22Rv1 (cell line): ENCODE measurements around the gene PAM16.

Experiments
- ZFX ChIP-seq: fragments of 450-650 bp; IDR thresholded peaks from 2 replicates; pipeline ENCODE4 v1.6.1; 2017; ENCODE audit warnings: antibody characterized with exemption, borderline replicate concordance
- TF ChIP-seq, protein P1 (sequence below): fragments of 450-650 bp; IDR thresholded peaks from 2 replicates; pipeline ENCODE4 v1.5.1; 2017; ENCODE audit warnings: mild to moderate bottlenecking

DNA sequence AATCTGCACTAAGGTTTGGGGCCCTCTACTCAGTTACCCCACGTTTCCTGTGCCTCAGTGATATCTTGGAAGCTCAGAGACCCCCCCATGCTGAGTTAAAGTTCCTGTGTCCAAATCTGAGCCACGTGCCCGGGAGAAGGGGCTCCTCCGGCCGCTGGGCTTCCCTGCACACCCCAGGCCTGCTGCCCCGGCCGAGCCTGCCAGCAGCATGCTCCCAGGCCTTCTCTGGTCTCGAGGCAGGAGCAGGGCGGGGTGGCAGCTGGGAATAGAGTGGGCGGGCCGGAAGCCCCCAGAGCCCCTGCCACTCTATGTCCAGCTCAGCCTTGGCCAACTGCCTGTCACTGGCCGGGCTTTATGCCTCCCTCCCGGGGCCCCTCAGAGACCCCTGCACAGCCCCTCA lies 14.9 kb upstream of the PAM16 start:
- TF ChIP-seq, protein P1, sequence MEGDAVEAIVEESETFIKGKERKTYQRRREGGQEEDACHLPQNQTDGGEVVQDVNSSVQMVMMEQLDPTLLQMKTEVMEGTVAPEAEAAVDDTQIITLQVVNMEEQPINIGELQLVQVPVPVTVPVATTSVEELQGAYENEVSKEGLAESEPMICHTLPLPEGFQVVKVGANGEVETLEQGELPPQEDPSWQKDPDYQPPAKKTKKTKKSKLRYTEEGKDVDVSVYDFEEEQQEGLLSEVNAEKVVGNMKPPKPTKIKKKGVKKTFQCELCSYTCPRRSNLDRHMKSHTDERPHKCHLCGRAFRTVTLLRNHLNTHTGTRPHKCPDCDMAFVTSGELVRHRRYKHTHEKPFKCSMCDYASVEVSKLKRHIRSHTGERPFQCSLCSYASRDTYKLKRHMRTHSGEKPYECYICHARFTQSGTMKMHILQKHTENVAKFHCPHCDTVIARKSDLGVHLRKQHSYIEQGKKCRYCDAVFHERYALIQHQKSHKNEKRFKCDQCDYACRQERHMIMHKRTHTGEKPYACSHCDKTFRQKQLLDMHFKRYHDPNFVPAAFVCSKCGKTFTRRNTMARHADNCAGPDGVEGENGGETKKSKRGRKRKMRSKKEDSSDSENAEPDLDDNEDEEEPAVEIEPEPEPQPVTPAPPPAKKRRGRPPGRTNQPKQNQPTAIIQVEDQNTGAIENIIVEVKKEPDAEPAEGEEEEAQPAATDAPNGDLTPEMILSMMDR: no peak
- no peak for TF ChIP-seq ZFX
